HG03064 (cell line): ENCODE measurements around the gene HIP1.
"Not testable (repeated sequence)": the region's sequence is repeated elsewhere in the genome, so short reads cannot be mapped to it uniquely, and the experiment has no call there.

Source experiments
- ATAC-seq: cut with Tn5 transposase; IDR thresholded peaks from one replicate; pipeline ENCODE4 v1.9.1; 2021; ENCODE audit warnings: low read depth; ENCODE audit not compliant: unreplicated experiment

Gene HIP1

DNA sequence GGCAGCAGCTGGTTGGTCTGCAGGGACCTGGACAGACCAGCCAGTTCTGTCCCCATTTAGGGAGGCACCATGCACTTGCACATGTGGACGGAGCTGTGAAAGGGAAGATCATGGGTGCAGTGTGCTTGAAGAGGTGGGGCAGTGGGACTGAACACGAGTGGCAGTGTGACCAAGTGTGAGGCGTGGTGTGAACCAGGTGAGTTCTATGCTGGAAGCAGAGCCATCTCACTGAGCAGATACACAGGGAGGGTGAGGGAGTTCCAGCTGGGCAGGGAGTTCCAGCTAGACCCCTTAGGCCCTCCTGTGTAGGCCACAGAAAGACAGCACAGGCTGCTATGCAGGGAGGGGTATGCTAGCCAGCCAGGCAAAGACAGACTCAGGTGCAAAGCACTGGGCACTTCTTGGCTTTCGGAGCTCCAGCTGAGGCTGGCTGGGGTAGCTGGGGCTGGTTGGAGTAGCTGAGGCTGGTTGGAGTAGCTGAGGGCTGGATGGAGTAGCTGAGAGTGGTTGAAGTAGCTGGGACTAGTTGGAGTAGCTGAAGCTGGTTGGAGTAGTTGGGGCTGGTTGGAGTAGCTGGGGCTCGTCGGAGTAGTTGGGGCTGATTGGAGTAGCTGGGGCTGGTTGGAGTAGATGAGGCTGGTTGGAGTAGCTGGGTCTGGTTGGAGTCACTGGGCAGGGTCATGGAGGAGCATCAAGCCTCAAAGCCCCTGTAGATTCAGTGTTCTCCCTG, 90.9 kb downstream of the HIP1 start:
- ATAC-seq, result no peak

DNA sequence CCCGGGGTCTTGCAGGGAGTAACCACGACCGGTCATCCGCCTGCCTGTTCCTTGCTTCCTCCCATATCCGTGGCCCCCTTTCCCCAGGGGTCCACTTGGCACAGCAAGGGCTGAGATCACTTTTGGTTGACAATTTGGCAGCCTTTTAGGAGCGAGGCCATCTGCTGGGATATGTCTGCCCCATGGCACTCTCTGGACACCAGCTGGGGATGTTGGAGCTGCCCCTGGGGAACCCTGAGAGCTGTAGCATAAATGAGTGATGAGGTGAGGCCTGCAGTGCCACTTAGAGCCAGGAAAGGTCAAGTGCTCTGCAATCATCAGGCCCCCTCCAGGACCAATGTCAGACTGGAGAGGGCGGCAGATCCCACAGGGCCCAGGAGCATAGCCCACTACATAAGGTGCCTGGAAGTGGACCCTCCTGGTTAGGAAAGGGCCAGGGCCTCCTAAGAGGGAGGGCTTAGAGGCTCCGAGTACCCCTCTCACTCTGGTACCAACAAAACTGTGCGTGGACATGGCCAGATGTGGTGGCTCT, 92.1 kb downstream of the HIP1 start:
- ATAC-seq, result no peak

DNA sequence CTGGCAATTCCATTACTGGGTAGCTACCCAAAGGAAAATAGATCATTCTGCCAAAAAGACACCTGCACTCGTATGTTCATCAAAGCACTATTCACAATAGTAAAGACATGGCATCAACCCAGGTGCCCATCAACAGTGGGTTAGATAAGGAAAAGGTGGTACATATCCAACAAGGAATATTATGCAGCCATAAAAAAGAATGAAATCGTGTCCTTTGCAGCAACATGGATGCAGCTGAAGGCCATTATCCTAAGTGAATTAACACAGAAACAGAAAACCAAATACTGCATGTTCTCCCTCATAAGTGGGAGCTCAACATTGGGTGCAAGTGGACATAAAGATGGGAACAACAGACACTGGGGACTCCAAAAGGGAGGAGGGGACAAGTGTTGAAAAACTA, 93.2 kb downstream of the HIP1 start:
- no peak for ATAC-seq

DNA sequence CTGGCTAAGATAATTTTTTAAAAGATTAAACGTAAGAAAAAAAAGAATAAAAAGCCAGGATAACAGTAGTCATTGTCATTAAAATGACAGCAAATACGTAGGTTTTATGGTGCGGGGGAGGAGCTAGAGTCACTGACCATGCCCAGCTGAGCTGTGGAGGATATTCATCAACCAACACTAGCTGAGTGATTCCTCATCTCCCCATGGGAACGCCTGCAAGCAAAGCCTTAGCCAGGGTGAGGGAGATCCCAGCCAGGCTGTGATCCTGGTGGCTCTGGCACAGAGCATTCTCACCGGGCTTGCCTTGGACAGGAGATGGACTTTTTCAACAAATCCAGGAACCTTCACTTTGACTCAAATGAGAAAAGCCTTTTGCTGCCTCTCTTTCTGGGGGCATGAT, 94.2 kb downstream of the HIP1 start:
- ATAC-seq, result no peak

DNA sequence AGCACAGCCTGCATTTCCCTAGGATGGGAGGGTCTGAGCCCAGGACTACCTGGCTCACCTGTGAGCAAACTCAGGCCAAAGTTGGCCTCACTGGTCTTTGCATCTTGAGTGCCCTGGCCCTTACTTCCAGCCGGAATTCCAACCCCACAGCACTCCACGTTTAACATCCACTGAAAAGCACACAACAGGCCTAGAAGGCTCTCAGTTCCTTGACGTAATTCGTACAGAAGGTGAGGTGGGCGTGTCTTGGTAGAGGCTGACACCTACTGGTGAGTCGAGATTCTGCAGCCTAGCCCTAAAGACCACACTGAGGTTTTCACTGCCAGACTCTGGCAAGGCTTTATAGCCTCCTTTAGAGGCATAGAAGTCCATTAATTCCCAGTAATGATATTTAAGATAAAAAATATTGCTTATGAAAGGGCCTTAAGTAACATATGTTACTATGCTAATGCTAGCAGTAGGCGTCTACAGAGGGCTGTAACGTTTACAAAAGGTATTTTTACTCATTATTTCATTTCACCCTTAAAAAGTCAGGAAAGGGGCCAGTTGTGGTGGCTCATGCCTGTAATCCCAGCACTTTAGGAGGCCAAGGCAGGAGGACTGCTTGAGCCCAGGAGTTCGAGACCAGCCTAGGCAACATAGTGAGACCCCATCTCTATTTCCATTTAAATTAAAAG, 95.8 kb downstream of the HIP1 start:
- no peak for ATAC-seq

DNA sequence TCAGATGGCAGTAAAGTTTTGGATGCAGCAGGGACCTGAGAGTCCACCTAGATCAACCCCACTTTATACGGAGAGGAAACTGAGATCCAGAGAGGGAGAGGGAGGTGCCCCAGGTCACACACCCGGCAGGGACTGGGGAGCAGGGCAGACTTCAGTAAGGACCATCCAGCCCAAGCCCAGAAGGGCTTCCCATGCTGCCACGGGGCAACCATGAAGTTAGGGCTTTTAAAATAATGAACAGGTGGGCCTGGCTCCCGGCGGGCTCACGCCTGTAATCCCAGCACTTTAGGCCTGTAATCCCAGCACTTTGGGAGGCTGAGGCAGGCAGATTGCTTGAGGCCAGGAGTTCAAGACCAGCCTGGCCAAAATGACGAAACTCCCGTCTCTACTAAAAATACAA, 98.5 kb downstream of the HIP1 start:
- no peak for ATAC-seq

DNA sequence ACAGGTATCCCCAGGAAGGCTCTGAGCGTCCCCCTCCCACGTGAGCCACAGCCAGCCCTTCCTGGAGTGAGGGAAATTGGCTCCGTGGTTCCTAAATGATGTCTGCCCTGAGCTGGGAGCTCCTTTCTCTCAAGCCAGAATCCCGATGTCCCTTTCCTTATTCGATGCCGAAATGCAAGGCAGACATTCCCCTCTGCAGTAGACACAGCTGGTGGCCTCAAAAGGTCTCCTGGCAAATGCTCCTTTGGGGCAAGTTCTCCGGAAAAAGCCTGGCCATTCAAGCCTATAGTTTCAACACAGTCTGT, 98.9 kb downstream of the HIP1 start:
- no peak for ATAC-seq

DNA sequence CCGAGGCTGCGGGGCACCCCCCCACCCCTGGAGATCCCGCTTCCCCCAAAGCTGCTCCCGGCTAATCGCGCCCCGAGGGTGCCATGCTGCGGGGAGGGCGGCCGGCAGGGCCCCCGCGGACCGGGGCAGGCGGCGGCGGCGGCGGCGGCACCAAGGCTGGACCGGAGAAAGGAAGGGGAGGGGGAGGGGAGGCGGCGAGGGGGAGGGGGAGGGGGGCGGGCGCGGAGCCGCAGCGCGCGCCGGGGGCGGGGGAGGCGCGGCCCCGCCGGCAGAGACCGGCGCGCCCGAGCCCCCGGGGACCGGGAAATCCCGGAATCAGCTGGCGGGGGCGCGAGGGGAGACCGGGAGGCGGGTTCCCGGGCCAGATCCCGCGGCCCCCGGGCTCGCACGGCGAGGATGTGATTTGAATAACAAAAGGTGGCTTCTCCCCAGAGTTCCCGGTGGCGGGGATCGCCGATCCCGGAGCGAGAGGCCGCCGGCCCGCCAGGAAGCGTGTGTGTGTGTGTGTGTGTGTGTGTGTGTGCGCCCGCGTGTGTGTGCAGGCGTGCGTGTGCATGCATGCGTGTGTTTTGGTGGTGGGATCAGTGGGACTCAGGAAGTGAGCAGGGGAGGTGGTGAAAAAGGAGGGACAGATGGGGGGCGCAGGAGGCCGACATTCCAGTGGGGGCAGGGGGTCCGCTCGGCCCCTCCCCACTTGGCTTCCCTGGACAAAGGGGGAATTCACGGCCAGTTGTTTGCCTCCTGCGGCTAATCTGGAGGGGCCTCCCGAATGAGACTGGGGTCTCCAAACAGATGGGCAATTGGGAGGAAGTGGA, 99.5 kb downstream of the HIP1 start:
- no peak for ATAC-seq

DNA sequence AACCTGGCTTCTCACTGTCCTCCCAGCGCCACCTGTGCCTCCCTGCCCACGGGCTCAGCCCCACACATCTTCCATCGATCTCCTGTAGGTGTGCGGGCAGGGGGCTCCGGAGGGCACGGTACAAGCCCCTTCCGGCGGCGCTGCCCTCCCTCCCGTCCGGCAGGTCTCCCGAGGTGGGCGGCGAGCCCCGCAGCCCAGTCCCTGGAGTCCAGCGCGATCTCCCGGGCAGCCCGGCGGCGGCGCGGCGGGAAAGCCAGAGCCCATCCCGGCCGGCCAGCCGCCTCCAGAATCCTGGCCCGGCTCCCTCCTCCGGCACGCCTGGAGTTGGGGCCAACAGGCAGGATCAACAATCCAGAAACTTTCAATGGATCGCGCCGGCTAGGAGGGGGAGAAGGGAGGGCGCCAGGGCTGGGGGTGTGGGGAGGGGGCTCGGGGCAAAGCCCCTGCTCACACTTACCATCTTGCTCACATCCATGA, 100.1 kb downstream of the HIP1 start:
- no peak for ATAC-seq

DNA sequence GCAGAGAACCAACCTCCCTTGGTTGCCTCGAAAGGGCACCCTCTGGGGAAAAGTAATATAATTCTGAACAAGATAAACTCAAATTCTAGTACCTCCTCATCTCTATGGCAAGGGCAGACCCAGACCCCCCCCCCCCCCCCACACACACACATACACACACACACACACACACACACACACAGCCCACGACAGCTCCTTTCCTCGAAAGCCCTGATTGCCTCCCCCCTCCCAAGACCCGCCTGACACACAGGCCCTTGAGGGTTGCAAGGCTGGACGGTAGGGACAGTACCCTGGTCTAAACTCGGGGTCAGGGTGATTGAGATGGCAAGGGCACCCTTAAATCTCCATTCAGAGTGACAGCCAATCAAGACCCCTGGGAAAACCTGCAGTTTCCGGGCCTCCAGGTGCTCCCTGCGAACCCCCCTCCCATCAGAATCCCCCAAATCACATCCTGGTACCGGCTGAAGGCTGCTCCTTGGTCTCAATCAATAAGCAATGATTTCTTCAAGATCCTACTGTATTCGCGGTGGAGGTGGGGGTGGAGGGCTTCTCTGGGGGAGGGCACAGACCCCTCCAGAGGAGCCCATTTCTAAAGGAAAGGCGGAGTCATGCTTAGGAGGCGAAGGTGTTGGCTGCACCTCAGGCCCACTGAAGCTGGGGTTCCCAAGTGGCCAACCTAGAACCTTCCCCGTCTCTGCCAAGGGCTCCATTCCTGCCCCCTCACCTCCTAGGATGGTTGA, 100.7 kb downstream of the HIP1 start:
- ATAC-seq, result no peak

DNA sequence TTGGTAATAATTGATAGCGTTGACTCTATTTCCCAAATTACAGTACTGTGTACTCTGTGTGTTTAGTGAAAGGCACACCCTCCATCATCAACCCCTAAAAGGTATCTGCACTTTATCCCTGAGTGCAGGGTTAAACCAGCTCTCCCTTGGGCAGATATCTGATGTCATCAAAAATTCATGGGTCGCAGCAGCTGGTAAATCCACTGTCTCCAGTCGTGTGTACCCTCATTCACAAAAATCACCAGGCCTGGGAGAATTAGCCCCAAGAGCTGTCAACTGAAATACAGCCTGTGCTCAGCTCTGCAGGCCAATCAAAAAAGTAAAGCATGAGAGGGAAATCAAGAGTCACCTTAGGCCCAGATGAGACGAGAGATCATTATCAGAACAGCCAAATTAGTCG, 103.7 kb downstream of the HIP1 start:
- no peak for ATAC-seq

DNA sequence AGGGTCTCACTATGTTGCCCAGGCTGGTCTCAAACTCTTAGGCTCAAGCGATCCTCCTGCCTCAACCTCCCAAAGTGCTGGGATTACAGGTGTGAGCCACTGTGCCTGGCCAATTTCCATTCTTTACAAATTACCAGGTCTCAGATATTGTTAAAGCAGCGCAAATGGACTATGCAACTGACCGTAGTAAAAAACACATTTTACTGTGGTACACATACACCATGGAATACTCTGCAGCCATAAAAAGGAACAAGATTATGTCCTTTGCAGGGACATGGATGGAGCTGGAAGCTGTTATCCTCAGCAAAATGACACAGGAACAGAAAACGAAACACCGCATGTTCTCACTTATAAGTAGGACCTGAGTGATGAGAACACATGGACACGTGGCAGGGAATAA, 106.2 kb downstream of the HIP1 start:
- ATAC-seq, result not testable (repeated sequence)

DNA sequence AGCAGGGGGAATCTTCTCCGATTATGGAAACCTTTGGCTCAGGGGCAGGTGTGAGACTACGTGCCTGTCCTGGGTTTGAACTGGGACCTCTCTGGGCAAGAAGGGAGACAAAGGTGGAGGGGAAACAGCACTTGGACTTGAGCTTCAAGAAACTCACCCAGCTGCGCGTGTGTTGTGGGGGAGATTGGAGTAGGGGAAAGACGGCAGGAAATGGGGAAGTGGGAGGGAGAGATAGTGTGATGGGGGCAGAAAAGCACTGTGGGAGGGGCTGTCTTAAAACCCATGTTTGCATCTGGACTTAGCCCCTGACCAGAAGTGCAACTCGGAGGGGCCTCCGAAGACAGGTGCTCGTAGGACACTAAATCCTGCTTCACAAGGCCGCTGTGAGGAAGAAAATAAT, 107.0 kb downstream of the HIP1 start:
- no peak for ATAC-seq

DNA sequence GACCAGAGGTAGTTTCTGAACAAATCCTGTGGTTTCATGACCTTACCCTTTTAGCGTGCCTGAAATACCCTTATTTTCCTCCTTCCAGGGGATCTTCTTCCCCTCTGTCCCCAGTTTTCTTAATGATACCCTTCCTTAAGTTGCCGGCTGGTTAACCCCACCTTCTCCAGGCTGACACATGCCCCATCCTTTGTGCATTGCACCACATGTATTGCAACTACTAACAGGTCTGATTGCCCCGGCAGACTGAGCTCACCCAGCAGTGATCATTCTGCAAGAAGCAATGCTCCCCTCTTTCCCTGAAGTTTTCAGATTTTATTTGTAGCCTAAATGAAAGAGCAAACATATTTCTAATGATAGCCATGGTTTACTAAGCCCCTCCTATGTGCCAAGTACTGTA, 108.2 kb downstream of the HIP1 start:
- ATAC-seq, result no peak

DNA sequence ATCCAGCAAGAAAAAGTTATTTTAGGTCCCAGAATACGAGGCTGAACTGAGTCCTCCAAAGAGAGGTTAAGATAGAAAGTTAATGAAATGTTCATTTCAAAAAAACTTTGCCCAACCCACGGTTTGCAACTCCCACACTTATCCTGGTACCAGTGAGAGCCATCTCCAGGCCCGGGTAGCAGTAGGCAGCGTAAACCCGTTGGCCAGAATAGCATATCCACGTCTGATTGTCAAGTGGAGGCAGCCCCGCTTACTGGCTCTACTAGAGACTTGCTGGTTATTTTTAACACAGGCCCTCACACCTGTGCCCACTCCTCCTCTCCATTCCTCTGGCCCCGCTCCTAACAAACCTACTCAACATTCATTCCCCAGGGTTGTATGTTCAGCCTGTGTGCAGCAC, 109.7 kb downstream of the HIP1 start:
- no peak for ATAC-seq

DNA sequence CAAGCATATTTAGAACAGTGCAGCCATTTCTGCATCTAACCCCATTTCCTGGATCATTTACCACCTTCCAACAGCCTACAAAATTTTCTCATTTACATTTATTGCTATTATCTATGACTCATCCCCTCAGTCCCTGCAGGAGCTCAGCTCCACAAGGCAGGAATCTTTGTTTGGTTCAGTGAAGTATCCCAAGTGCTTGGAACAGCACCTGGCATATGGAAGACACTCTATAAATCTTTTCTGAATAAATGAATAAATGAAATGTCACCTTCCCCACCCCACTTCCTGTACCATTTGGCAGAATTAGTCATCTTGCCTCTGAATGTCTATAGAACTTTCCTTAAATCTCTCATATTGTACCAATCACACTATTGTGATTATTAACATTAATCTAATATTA, 110.7 kb downstream of the HIP1 start:
- no peak for ATAC-seq

DNA sequence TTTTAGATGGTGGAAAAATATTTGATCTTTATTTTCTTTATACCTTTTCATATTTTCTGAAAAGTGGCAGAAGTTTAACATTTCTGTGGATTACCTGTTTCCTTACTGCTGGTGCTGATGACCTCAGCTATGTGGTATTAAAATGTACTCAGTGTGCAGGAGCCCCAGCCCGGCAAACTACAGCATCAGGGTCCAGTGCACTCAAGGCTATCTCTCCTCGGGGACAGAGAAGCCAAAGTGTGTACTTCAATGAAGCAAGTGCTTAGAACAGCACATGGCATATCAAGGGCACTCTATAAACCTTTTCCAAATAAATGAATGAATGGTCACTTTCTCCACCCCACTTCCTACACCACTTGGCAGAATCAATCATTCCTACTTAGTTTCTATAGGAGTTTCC, 111.8 kb downstream of the HIP1 start:
- ATAC-seq, result no peak

DNA sequence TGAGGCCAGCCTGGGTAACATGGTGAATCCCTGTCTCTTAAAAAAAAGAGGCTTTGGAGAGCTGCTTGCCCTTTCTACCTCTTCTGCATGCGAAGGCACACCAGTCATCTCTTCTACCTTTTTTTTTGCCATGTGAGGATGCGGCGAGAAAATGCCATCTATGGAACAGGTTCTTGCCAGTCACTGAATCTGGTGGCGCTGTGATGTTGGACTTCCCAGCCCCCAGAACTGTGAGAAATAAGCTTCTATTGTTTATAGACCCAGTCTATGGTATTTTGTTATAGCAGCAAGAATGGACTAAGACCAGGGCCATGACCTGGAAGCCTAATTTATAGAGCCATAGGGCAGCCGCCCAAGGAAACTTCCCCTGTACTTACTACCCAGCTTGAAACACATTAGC, 112.9 kb downstream of the HIP1 start:
- no peak for ATAC-seq

DNA sequence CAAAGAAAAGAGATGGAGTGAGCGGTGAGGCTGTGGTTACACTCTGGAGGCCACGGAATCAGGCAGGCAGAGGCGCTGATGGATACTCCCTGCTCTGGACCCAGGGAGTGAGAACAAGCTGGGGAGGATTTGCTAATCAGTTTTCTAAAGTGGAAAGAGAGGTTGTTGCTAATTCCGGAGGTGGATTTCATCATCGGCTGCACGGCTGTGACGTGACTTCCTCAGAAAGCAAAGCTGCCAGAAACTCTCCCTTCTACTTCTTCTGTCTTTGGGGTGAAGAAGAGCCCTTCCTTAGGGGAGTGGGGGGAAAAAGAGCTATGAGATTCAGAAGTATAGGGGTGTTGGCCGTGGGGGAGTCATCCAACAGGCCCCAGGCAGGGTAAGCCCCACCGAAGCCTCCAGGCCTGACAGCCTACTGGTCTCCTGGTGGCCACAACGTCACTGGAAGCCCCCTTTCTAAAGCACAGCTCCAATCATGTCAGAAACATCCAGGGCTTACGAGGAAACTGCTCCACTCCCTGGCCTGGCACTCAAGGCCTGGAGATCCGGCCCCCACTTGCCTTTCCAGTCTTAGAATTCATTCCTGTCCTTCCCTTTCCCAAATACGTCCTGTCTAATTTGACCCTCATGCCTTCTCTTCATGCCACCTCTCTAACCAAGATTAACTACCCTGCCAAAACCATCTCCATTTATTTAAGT, 114.5 kb downstream of the HIP1 start:
- ATAC-seq, result no peak
